Measurements from ENCODE around the gene FOXD4L6.
"Not testable (repeated sequence)": the region's sequence is repeated elsewhere in the genome, so short reads cannot be mapped to it uniquely, and the experiment has no call there.

The FOXD4L6 gene

DNA sequence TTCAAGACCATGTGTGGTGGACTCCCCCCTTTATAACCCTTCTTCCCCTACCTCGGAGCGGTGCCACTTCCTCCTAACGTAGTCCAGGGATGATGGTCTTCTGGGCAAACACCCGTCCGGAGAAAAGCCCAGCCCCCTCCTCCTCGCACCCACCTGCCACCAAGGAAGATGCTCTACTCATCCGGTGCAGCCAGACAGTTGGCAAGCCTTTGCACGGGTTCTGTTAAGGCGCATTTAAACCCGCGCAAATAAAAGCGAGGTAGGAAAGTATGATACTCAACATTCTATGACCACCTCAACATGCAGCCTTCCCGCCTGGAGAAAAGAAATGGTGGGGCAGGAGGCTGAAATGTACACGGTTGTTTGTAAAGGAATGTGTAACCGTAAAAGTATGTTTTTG is at the start of gene FOXD4L6:
Gene FOXD4L6, minus strand, starts transcription at position 101 of the 400 bp plus-strand sequence. CDS start 298 bp downstream, outside the sequence.
- DNase-seq (ENCODE audit: low read depth); H3K4me3 ChIP-seq (ENCODE audit: low read length): not testable (repeated sequence)

DNA sequence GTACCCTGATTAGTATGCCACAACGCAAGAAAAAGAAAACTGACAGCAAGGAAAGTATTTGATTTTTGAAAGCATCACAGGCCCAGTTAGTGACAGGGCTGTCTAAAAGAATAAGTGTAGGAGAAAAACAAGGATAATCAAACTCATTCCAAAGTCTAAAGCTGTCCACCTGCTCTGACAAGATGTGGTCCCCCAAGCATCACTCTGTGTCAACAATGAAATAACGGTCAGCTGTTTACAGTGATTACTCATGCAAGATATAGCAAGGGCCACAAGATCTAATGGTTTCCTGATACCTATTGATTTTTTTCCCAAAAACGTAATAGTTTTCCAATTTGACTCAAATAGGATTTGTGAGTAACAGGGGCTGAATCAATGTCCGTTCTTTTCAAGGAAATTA is 46.5 kb upstream of the FOXD4L6 start:
- DNase-seq (ENCODE audit: low read depth); H3K4me3 ChIP-seq (ENCODE audit: low read length): not testable (repeated sequence)

DNA sequence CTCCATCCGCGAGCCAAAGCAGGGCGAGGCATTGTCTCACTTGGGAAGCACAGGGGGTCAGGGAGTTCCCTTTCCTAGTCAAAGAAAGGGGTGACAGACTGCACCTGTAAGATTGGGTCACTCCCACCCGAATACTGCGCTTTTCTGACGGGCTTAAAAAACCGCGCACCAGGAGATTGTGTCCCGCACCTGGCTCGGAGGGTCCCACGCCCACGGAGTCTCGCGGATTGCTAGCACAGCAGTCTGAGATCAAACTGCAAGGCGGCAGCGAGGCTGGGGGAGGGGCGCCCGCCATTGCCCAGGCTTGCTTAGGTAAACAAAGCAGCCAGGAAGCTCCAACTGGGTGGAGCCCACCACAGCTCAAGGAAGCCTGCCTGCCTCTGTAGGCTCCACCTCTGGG is 21.6 kb upstream of the FOXD4L6 start:
- DNase-seq (ENCODE audit: low read depth); H3K4me3 ChIP-seq (ENCODE audit: low read length): not testable (repeated sequence)

DNA sequence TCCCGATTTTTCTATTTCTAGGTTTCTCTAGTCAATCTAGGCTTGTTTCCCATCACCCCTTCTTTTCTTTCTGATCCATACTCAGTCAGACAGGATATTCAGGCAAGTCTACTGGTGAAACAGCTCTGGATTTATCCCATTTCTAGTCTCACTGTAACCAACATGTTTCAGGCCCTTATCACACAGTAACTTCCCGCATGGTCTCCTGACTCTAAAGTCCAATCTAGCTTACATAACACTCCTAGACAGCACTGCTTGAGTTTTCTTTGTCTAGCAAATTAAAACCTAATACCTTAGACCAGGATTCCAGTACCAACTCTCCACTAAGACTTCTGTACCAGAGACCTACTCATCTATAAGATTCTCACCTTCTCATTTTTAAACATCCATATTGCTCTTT is 13.4 kb upstream of the FOXD4L6 start:
- H3K4me3 ChIP-seq (ENCODE audit: low read length); DNase-seq (ENCODE audit: low read depth): not testable (repeated sequence)

DNA sequence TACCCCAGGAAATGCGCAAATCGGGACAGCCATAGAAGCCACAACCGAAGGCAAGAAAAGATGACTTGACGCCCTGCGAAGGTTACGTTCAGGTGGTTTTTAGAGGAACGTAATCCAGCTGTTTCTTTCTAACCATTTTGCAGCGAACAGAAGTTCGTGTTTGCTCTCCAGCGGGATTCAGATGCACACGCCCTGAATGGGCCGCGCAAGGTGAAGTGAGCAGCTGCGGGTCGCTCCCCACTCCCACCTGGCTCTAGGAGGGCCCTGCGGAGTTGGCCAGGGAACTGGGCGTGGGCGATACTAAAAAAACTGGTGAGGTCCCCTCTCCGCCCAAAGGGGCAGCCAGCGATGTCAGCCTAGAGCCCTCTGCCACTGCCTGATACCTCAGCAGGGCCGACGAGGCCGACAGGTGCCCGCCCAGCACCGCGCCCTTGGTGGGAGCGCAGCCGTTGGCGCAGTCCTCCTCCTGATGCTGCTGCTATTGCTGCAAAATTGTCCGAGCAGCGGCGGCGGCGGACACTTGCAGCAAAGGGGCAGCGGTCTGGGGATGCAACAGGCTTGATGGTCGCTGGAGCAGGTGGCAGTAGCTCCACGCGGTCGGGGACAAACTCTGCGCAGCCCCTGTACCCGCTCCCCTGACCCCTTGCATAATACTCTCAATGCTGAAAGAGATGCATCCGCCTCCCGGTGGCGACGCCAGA is 1.6 kb downstream of the FOXD4L6 start:
- H3K4me3 ChIP-seq (ENCODE audit: low read length); DNase-seq (ENCODE audit: low read depth): not testable (repeated sequence)

DNA sequence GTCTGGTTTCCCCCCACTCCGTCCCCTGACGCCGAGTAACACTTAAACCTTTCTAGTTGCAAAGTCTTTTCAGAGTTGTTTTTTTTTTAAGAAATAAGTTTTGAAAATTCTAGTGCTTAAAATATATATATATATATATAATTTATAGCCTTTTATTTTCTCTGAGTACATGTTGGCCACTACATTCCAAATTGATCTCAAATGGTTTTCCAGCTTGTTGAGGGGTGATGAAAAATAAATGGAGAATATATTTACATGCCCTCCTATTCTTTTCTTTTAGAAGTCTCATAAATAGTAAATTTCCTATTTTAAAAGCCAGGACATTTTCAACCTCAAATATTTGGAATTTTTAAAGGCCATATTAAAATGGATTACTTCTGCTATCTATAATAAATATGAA is 2.5 kb downstream of the FOXD4L6 start:
- not testable (repeated sequence) for DNase-seq (ENCODE audit: low read depth); H3K4me3 ChIP-seq (ENCODE audit: low read length)

DNA sequence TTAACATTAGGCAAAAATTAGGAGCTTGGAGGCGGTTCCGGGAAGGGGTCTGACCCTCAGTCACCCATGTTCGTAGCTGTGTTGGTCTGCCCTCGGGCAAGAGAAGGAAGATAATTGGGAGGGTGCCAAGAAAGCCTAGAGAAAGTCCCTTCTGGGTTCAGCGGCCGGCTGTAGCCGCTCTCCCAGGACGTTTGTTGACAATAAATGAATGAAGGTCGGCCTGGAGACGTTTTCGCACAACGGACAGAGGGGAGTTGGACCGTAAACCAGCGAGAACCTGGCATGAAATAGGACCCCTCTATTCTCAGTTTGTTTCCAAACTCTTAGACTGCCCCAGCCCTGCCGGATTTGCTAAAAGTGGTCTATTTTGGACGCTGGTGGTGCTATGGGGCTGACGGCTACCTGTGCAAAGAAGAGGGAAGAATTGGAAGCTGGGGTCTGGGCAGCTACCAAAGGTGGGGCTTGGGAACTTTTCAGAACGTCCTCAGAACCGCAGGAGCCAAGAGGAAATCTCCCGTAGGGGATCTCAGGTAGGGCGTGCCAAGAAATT is 3.3 kb downstream of the FOXD4L6 start:
- not testable (repeated sequence) for H3K4me3 ChIP-seq (ENCODE audit: low read length); DNase-seq (ENCODE audit: low read depth)

DNA sequence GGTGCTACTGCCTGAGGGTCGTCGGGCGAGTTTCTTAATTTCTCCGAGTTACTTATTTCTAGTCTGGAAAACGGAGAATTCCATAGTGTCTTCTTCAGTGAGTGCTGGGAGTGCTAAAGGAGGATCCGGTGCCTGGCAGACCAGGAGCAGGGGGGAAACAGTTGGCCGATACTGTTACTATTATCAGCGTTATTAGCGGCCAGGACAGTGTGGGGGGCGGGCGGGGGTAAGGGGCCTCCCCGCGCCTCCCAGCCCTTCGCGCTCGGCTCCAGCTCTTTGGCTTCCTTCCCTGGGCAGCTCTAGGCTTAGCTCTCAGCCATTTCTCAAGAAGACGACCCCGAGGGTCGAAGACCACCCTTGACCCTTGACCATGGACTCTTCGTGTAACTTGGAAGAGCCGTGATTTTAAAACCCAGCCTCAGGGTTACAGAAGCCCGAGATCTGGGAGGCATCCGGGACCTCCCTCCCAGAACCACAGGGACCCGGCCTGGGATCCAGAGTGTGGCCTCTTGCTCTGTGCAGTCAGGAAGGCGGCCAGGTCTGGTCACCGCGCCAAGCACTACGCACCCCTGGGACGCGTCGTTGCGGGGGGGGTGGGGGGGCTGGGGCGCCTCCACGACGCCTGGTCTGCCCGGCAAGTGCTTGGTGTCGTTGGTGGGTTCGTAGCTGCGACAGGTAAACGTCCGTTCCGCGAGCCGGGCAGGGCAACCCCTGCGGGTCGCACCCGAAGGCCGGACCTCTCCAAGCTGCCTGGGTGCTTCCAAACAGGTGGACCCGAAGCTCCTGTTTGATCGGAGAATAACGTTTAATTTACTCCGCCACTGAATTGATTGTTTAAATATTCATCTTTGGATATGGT is 4.0 kb downstream of the FOXD4L6 start:
- not testable (repeated sequence) for DNase-seq (ENCODE audit: low read depth); H3K4me3 ChIP-seq (ENCODE audit: low read length)

DNA sequence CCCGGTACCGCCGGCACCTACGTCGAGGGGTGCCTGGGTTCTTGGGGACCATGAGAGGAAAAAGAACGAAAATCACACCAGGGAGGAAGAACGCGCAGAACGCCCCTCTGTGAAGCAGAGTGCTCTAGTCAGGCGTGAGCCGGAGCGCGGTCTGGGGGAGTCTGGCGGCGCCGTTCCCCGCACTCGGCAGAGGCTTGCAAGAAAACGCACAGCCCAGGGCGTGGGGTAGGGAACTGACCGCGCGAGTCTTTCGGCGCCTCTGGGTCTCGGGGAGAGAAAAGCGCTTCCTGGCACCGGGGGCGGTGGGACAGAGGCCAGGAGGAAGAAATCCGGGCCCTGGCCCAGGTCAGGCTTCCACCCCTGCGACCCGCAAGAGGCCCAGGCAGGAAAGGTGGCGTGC is 4.7 kb downstream of the FOXD4L6 start:
- DNase-seq (ENCODE audit: low read depth) = not testable (repeated sequence)

DNA sequence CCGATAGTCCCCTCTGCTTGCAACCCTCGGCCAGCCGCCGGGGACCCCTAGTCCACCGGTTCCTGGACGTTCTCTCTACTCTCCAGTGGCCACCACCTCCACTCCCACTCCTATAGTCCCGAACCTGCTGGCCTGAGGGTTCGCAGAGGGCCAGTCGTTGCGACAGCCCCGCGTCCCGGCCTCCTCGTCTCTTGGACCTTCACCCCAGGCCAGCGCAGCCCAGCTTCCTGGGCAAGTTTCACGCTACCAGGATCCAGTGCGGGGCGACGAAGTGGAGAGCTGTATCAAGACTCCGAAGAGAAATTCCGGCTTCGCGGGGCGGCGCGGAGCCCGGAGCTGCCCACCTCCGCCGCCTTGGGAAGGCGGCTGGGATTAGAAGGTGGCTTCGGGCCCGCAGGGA is 5.1 kb downstream of the FOXD4L6 start:
- not testable (repeated sequence) for H3K4me3 ChIP-seq (ENCODE audit: low read length); DNase-seq (ENCODE audit: low read depth)

More for the DNA sequence above, 4.7 kb downstream of the FOXD4L6 start:
- H3K4me3 ChIP-seq (ENCODE audit: low read length) = not testable (repeated sequence)

DNA sequence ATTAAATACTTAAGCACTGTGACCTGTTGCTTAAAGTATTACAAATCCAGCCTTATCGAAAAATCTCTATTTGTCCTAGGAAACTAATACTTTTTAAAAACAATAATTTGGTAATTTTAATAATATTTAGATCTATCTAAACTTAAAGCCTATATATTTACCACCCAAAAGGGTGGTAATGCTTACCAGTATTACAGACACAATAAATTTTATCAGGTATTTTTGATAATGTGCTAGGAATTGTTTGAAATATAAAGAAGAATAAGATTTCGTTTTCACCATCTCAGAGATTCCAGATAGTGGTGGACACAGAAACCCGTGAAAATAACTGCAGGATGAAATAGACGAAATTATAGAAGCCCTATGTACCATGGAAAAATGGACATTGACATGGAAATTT is 7.8 kb downstream of the FOXD4L6 start:
- not testable (repeated sequence) for DNase-seq (ENCODE audit: low read depth); H3K4me3 ChIP-seq (ENCODE audit: low read length)

DNA sequence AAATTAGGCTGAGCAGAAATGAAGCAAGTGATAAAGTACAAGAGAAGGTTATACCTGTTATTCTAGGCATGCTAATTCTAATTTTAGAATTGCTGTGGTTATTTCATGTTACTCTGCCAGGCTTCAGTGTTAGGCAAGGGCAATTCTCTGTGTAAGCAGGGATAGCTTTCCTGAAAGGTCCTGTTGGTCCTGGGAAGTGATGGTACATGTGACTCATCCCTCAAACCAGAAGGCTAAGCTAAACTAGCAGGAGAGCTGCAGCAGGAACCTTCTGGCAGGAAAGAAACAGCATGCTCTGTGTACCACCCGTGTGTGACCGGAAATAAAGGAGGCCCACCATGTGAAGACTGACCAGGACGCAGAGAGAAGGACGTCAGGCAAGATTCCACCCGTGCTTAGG is 8.8 kb downstream of the FOXD4L6 start:
- not testable (repeated sequence) for DNase-seq (ENCODE audit: low read depth); H3K4me3 ChIP-seq (ENCODE audit: low read length)

DNA sequence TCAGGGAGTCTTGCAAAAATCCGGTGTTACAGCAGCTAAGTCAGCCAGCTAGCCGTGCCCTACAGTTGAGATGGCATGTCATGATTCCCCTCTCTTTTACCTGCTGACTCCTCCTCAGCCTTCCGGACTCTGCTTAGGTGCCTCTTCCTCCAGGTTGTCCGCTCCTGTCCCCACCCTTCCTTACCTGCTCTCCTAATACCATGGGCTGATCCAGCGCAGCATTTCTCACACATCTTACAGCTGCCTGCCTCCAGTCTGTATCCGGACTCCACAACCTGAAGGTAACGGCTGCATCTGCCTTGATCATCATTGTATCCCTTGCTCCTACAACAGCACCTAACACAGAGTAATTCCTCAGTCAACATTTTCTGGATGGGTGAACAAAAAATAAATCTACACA is 9.2 kb downstream of the FOXD4L6 start:
- H3K4me3 ChIP-seq (ENCODE audit: low read length); DNase-seq (ENCODE audit: low read depth): not testable (repeated sequence)

DNA sequence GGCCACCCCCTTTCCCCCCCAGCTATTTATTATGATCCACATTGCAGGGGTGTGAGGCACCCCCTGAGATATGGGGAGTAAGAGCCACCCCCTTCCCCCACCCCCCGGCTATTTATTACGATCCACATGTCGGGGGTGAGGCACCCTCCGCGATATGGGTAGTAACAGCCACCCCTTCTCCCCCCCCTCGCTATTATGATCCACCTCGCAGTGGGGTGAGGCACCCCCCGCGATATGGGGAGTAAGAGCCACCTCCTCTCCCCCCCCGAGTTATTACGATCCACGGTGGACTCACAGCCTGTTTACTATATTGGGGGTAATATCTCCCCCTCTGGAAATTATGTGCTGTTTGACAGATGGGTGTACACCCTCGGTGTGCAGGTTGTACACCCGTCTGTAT is 15.1 kb downstream of the FOXD4L6 start:
- H3K4me3 ChIP-seq (ENCODE audit: low read length); DNase-seq (ENCODE audit: low read depth): not testable (repeated sequence)

DNA sequence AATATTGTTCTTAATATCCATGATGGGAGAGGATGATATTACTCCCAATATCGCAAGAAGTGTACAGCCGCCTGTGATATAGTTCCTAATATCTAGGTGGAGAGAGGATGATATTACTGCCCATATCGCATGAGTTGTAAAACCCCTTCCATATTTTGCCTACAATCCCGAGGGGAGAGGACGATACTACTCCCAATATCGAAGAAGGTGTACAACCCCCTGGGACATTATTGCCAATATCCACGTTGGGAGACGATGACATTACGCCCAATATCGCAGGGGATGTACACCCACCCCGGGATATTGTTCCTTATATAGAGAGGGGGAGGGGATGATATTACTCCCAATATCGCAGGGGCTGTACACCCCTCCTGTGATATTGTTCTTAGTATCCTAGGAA is 17.1 kb downstream of the FOXD4L6 start:
- DNase-seq (ENCODE audit: low read depth); H3K4me3 ChIP-seq (ENCODE audit: low read length): not testable (repeated sequence)

DNA sequence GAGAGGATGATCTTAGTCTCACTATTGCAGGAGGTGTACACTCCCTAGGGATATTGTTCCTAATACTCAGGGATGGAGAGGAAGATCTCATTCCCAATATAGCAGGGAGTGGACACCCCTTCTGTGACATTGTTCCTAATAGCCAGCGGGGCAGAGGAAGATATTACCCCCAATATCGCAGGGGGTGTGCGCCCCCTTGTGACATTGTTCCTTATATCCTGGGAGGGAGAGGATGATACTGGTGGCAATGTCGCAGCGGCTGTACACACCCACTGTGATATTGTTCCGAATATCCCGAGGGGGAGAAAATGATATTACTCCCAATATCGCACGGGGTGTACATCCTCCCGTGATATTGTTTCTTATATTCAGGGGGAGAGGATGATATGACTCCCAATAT is 17.6 kb downstream of the FOXD4L6 start:
- not testable (repeated sequence) for DNase-seq (ENCODE audit: low read depth); H3K4me3 ChIP-seq (ENCODE audit: low read length)

DNA sequence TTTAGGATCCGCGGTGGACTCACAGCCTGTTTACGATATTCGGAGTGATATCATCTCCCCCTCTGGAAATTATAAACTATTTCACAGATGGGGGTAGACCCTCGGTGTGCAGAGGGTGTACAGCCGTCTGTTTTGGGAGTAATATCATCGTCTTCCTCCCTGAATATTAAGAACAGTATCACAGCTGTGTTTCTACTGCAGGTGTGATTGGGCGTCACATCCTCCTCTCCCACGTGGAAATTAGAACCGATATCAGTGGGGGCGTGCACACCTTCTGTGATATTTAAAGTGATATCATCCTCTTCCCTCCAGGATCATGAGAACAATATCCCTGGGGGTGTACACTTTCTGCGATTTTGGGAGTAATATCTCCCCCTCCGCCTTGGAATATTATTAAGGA is 19.2 kb downstream of the FOXD4L6 start:
- DNase-seq (ENCODE audit: low read depth); H3K4me3 ChIP-seq (ENCODE audit: low read length): not testable (repeated sequence)

DNA sequence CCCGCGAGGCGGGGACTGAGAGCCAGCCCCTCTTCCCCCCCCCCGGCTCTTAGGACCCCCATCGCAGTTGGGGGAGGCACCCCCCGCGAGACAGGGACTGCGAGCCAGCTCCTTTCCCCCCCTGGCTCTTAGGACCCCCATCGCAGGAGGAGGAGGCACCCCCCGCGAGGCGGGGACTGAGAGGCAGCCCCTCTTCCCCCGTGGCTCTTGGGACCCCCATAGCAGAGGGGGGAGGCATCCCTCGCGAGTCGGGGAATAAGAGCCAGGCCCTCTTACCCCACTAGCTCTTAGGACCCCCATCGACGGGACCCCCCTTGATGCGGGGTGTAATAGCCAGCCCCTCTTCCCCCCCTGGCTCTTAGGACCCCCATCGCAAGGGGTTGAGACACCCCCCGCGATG is 19.7 kb downstream of the FOXD4L6 start:
- H3K4me3 ChIP-seq (ENCODE audit: low read length); DNase-seq (ENCODE audit: low read depth): not testable (repeated sequence)

DNA sequence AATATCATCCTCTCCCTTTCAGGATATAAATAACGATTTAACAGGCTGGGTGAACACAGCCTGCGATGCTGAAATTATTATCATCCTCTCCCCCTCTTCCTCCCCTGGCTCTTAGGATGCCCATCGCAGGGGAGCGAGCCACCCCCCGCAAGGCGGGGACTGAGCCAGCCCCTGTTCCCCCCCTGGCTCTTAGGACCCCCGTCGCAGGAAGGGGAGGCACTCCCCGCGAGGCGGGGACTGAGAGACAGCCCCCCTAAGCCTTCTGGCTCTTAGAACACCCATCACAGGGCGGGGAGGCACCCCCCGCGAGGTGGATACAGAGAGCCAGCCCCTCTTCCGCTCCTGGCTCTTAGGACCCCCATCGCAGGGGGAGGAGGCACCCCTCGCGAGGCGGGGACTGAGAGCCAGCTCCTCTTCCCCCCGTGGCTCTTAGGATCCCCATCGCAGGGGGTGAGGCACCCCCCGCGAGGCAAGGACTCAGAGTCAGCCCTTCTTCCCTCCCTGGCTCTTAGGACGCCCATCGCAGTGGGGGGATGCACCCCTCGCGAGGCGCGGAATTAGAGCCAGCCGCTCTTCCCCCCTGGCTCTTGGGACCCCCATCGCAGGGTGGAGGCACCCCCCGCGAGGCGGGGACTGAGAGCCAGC is 21.9 kb downstream of the FOXD4L6 start:
- not testable (repeated sequence) for DNase-seq (ENCODE audit: low read depth); H3K4me3 ChIP-seq (ENCODE audit: low read length)

Measured in AG10803 (cell line).